Body of pancreas (tissue), 4 donors: ENCODE measurements around the gene PKNOX2.

Experiments
- POLR2A ChIP-seq, 3 donors: fragments of 450-650 bp; IDR thresholded peaks; one replicate each; pipeline ENCODE4 v1.6.1; 2016; ENCODE audit warnings: antibody characterized with exemption in 3 of 3, mild to moderate bottlenecking in 2 of 3
- TF ChIP-seq, protein P1 (sequence below), 7 experiments: fragments of 450-650 bp in 4 of 7; fragments of 200-600 bp in 3 of 7; sonication (generic) in 3 of 7; IDR thresholded peaks; one replicate each; pipeline ENCODE4 v1.5.1; 2016 to 2019; ENCODE audit warnings: antibody characterized with exemption in 7 of 7

DNA sequence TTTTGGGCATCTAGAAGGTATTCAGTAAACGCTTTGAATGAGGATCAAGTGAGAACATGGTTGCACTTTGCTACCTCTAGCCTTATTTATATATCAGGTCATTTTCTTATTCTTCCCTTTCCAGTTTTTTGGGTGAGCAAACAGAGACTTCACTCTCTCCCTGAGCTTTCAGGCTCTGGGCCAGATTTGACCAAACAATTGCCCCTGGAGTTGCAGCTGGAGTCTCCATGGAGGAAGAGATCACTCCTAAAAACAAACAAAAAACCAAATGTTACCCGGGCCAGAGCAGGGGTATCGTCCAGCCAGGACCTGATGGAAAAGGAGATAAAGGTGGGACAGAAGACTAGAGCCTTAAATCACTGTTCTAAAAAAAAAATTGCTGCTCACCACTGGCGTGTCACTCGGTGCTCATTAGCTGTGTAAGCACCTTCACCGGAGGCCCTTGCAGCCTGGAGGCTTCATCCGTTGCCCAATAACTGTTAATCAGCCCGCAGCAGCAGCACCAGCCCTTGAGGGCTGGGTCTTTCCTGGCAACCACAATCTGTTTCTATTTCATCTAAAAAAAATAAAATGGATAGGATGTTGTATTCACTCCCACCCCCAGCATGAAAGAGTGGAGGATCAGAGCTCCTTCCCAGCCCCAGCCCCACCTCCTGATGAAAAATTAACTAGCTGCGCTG is 125.0 kb downstream of the PKNOX2 start:
- TF ChIP-seq, protein P1, sequence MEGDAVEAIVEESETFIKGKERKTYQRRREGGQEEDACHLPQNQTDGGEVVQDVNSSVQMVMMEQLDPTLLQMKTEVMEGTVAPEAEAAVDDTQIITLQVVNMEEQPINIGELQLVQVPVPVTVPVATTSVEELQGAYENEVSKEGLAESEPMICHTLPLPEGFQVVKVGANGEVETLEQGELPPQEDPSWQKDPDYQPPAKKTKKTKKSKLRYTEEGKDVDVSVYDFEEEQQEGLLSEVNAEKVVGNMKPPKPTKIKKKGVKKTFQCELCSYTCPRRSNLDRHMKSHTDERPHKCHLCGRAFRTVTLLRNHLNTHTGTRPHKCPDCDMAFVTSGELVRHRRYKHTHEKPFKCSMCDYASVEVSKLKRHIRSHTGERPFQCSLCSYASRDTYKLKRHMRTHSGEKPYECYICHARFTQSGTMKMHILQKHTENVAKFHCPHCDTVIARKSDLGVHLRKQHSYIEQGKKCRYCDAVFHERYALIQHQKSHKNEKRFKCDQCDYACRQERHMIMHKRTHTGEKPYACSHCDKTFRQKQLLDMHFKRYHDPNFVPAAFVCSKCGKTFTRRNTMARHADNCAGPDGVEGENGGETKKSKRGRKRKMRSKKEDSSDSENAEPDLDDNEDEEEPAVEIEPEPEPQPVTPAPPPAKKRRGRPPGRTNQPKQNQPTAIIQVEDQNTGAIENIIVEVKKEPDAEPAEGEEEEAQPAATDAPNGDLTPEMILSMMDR (IDR thresholded peaks at IDR 0.05), result no peak
- TF ChIP-seq POLR2A (IDR thresholded peaks at IDR 0.05), result no peak
